GM12875 (cell line): Measurements from ENCODE around the gene LINC00305.

Experiments used
- H3K4me3 ChIP-seq: one replicate; pipeline ENCODE4 v1.5.1; 2011; ENCODE audit warnings: low read depth, low read length, control low read depth
- CTCF ChIP-seq: IDR thresholded peaks from 2 replicates; pipeline ENCODE4 v1.5.1; 2011; ENCODE audit warnings: low read depth, mild to moderate bottlenecking, control low read depth, inconsistent platforms, low read length, moderate library complexity, borderline replicate concordance; ENCODE audit not compliant: insufficient read depth

Gene LINC00305

DNA sequence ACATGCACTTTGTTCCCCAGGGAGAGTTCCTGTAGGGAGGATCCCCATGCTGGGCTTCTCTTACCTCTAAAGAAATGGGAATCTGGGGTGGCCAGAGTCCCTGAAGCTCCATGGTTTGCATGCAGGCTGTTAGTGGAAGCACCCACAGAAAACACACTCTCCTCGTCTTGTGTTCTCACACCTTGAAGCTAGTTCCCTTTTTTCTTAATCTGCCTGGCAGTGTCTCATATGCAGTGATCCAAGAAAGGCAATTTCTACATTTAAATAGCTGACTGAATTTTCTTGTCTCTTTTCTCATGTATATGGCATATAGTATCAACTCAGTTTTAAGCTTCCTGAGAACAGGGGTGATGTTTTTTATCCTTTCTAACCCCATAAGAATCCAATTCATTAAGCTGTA is 65.0 kb downstream of the LINC00305 start:
- H3K4me3 ChIP-seq: no peak overlapping the region
- no peak for TF ChIP-seq CTCF

GRCh38 chr18:64082513-64082912 is 66.4 kb downstream of the LINC00305 start:
- H3K4me3 ChIP-seq: no peak overlapping the region
- TF ChIP-seq CTCF: no peak

DNA sequence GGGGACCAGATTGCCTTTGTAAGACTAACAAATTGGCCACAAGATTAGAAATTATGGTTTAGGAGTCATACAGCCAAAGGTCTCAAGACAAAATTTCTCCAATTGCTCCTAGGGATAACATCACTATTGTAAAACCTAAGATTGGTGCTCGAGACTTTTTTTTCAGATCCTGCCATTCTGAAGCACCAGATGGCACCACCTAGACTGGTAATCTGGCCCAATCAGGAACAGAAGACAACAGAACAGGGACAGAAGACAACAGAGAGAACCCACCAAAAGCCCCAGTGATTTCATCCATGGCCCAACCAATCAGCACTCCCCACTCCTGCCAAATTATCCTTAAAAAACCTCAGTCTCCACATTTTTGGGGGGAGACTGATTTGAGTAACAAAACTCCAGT is 66.8 kb downstream of the LINC00305 start:
- TF ChIP-seq CTCF: no peak
- no peak overlapping the region for H3K4me3 ChIP-seq

- H3K4me3 ChIP-seq: no peak overlapping the region
- no peak for TF ChIP-seq CTCF
Observed at GRCh38 chr18:64073971-64074370, 74.9 kb downstream of the LINC00305 start.

DNA sequence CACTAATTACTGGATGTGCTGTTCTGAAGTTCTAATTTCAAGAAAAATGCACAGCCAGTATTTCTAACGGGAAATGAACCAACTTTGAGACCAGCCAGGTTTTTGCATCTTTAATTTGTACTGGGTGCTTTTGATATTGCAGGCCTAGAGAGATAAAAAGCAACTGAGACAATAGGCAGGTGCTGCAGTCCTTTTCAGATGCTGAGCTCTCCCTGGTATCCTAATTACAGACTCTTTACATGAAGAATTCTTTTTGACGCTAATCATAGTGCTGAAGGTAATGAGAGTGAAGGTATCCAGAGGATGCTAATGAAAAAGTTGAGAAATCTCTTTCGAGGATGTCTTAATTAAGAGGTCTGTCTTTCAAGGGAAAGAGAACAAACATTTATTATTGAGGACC is 93.9 kb downstream of the LINC00305 start:
- no peak for TF ChIP-seq CTCF
- no peak overlapping the region for H3K4me3 ChIP-seq

DNA sequence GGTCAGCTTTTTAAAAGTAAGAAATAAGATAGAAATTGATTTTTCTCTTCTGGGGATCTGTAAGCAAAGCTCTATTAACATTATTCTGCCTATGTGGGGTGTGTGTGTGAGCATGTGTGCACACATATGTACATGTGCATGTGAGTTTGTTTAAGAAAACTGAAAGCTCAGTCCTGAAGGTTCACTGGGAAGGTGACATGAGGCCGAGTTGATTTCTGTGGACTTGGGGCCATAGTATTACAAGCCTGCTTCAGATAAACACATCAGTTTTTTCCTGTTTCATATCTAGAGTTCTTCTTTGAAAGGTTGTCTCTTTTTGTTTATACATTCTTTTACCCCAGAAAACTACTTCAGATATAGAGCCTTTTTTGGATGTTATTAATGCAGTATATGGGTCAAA is 95.6 kb downstream of the LINC00305 start:
- no peak for TF ChIP-seq CTCF
- no peak overlapping the region for H3K4me3 ChIP-seq

GRCh38 chr18:64052772-64053171 is 96.1 kb downstream of the LINC00305 start:
- no peak overlapping the region for H3K4me3 ChIP-seq
- no peak for TF ChIP-seq CTCF
